OCI-M2 (cell line): ENCODE results near the gene EBF4.

Source experiments
- DNase-seq: peaks from one replicate; lab custom pipeline; 2025; ENCODE audit not compliant: unreplicated experiment; lab: John Stamatoyannopoulos, UW

EBF4 gene

GRCh38 chr20:2793471-2793870 is 100.9 kb downstream of the EBF4 start:
- no peak for DNase-seq

- no peak for DNase-seq
These were observed 101.7 kb downstream of the EBF4 start for GRCh38 chr20:2794202-2794748.

- DNase-seq, result no peak
These were observed 102.4 kb downstream of the EBF4 start for GRCh38 chr20:2794866-2795447.

GRCh38 chr20:2795451-2795850 is 102.9 kb downstream of the EBF4 start:
- no peak for DNase-seq

- DNase-seq, result no peak
These were observed 103.6 kb downstream of the EBF4 start for GRCh38 chr20:2796011-2796660.

GRCh38 chr20:2797136-2797983 is 104.8 kb downstream of the EBF4 start:
- DNase-seq, result no peak

- DNase-seq, result no peak
These were observed 105.7 kb downstream of the EBF4 start for GRCh38 chr20:2798095-2798805.

GRCh38 chr20:2798814-2799213 is 106.2 kb downstream of the EBF4 start:
- no peak for DNase-seq

- no peak for DNase-seq
These were observed 106.7 kb downstream of the EBF4 start for GRCh38 chr20:2799271-2799670.

GRCh38 chr20:2799688-2800520 is 107.3 kb downstream of the EBF4 start:
- no peak for DNase-seq

GRCh38 chr20:2800521-2801285 is 108.1 kb downstream of the EBF4 start, which contains the start of gene CPXM1:
Gene CPXM1, minus strand, starts transcription at chr20:2800627. Its CDS starts 55 bp downstream, at chr20:2800572.
- peak; percentile 37 for DNase-seq

GRCh38 chr20:2801286-2801728 is 108.7 kb downstream of the EBF4 start:
- DNase-seq, result no peak

- no peak for DNase-seq
These were observed 111.7 kb downstream of the EBF4 start for GRCh38 chr20:2804041-2804828.

GRCh38 chr20:2804852-2805688 is 112.5 kb downstream of the EBF4 start:
- no peak for DNase-seq

GRCh38 chr20:2805689-2806350 is 113.2 kb downstream of the EBF4 start:
- no peak for DNase-seq

- DNase-seq, result no peak
These were observed 113.7 kb downstream of the EBF4 start for GRCh38 chr20:2806351-2806701.

GRCh38 chr20:2807019-2807418 is 114.4 kb downstream of the EBF4 start:
- DNase-seq, result no peak
